ENCODE data around the gene ZKSCAN2.

ZKSCAN2 gene

GRCh38 chr16:25291580-25291979 is 33.9 kb upstream of the ZKSCAN2 start:
- Histone ChIP-seq H3K4me3 (ENCODE audit: low read depth, low read length) (no peak overlapping the region), H3K27ac (ENCODE audit: extremely low read depth, low read depth, low read length) (no peak overlapping the region), H3K4me1 (ENCODE audit: control insufficient read depth, insufficient read depth, low read length) (no peaks in the 10 kb centered on the region), H3K9me3 (ENCODE audit: control insufficient read depth, insufficient read depth, low read depth, low read length) (no peaks in the 10 kb centered on the region), H3K36me3 (ENCODE audit: control insufficient read depth in 2 of 2, insufficient read depth in 1 of 2, low read length in 2 of 2) (no peaks in the 10 kb centered on the region)
- TF ChIP-seq ZXDB (tag by site-specific recombination; IDR thresholded peaks at IDR 0.05) (no peak), ZSCAN5A (tag by site-specific recombination; IDR thresholded peaks at IDR 0.05) (no peak), ZNF571 (tag by site-specific recombination; IDR thresholded peaks at IDR 0.05) (no peak), ZNF311 (tag by site-specific recombination; IDR thresholded peaks at IDR 0.05; ENCODE audit: borderline replicate concordance) (no peak)
- TF ChIP-seq, protein P1, sequence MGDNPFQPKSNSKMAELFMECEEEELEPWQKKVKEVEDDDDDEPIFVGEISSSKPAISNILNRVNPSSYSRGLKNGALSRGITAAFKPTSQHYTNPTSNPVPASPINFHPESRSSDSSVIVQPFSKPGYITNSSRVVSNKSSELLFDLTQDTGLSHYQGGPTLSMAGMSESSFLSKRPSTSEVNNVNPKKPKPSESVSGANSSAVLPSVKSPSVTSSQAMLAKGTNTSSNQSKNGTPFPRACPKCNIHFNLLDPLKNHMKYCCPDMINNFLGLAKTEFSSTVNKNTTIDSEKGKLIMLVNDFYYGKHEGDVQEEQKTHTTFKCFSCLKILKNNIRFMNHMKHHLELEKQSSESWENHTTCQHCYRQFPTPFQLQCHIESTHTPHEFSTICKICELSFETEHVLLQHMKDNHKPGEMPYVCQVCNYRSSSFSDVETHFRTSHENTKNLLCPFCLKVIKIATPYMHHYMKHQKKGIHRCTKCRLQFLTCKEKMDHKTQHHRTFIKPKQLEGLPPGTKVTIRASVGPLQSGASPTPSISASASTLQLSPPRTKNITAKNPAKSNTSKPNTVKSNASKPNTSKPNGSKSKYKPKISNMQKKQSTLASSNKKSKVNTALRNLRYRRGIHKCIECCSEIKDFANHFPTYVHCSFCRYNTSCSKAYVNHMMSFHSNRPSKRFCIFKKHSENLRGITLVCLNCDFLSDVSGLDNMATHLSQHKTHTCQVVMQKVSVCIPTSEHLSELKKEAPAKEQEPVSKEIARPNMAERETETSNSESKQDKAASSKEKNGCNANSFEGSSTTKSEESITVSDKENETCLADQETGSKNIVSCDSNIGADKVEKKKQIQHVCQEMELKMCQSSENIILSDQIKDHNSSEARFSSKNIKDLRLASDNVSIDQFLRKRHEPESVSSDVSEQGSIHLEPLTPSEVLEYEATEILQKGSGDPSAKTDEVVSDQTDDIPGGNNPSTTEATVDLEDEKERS (tag by site-specific recombination; IDR thresholded peaks at IDR 0.05), result no peak
- ChIA-PET POLR2A (no interaction called here), CTCF (no interaction called here)

DNA sequence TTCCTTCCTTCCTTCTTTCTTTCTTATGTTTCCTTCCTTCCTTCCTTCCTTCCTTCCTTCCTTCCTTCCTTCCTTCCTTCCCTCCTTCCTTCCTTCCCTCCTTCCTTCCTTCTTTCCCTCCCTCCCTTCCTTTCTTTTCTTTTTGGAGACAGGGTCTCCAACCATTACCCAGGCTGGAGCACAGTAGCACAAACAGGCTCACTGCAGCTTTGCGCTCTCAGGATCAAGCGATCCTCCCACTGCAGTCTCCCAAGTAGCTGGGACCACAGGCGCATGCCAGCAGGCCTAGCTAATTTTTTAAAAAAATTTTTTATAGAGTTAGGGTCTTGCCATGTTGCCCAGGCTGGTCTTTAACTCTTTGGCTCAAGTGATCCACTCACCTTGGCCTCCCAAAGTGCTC is 31.8 kb upstream of the ZKSCAN2 start:
- POLR2A ChIA-PET, result no interaction called here
- CTCF ChIA-PET, result interaction anchor here (0.7 kb wide), 1 partner anchor 163 kb away, joined by 3 read pairs; no protein-coding TSS in a partner anchor
- H3K9me3 ChIP-seq (ENCODE audit: control insufficient read depth, insufficient read depth, low read depth, low read length), result no peaks in the 10 kb centered on the region
- no peaks in the 10 kb centered on the region for H3K4me1 ChIP-seq (ENCODE audit: control insufficient read depth, insufficient read depth, low read length)
- no peak overlapping the region for H3K4me3 ChIP-seq (ENCODE audit: low read depth, low read length)
- TF ChIP-seq ZNF558 (tag by site-specific recombination; IDR thresholded peaks at IDR 0.05) (no peak), ZNF701 (tag by site-specific recombination; IDR thresholded peaks at IDR 0.05) (no peak), TCF7L2 (IDR thresholded peaks at IDR 0.05; ENCODE audit: borderline replicate concordance, low read depth, low read length) (no peak), ZNF157 (tag by site-specific recombination; IDR thresholded peaks at IDR 0.05) (no peak), ZNF561 (tag by site-specific recombination; IDR thresholded peaks at IDR 0.05; ENCODE audit: borderline replicate concordance) (no peak), ZNF501 (tag by site-specific recombination; IDR thresholded peaks at IDR 0.05) (no peak), ZNF366 (tag by site-specific recombination; conservative IDR thresholded peaks at IDR 0.05) (peak; percentile 50), ZNF623 (tag by site-specific recombination; IDR thresholded peaks at IDR 0.05) (no peak)
- TF ChIP-seq, protein P2, sequence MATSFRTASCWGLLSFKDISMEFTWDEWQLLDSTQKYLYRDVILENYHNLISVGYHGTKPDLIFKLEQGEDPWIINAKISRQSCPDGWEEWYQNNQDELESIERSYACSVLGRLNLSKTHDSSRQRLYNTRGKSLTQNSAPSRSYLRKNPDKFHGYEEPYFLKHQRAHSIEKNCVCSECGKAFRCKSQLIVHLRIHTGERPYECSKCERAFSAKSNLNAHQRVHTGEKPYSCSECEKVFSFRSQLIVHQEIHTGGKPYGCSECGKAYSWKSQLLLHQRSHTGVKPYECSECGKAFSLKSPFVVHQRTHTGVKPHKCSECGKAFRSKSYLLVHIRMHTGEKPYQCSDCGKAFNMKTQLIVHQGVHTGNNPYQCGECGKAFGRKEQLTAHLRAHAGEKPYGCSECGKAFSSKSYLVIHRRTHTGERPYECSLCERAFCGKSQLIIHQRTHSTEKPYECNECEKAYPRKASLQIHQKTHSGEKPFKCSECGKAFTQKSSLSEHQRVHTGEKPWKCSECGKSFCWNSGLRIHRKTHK (tag by site-specific recombination; IDR thresholded peaks at IDR 0.05), result no peak
- H3K36me3 ChIP-seq (ENCODE audit: control insufficient read depth in 2 of 2, insufficient read depth in 1 of 2, low read length in 2 of 2), result no peaks in the 10 kb centered on the region
- no peak overlapping the region for H3K27ac ChIP-seq (ENCODE audit: extremely low read depth, low read depth, low read length)

GRCh38 chr16:25279491-25279890 is 21.8 kb upstream of the ZKSCAN2 start:
- no peaks in the 10 kb centered on the region for H3K4me1 ChIP-seq (ENCODE audit: control insufficient read depth, insufficient read depth, low read length)
- H3K27ac ChIP-seq (ENCODE audit: extremely low read depth, low read depth, low read length), result no peak overlapping the region
- H3K9me3 ChIP-seq (ENCODE audit: control insufficient read depth, insufficient read depth, low read depth, low read length), result no peaks in the 10 kb centered on the region
- POLR2A ChIA-PET, result no interaction called here
- no peaks in the 10 kb centered on the region for H3K36me3 ChIP-seq (ENCODE audit: control insufficient read depth in 2 of 2, insufficient read depth in 1 of 2, low read length in 2 of 2)
- H3K4me3 ChIP-seq (ENCODE audit: low read depth, low read length), result no peak overlapping the region
- CTCF ChIA-PET, result no interaction called here
- TF ChIP-seq ZNF214 (tag by site-specific recombination; IDR thresholded peaks at IDR 0.05; ENCODE audit: borderline replicate concordance), result no peak
- no peak for TF ChIP-seq ZNF549 (tag by site-specific recombination; IDR thresholded peaks at IDR 0.05)
- TF ChIP-seq SETDB1 (IDR thresholded peaks at IDR 0.05; ENCODE audit: insufficient read length, low read length), result no peak
- TF ChIP-seq, protein P3, sequence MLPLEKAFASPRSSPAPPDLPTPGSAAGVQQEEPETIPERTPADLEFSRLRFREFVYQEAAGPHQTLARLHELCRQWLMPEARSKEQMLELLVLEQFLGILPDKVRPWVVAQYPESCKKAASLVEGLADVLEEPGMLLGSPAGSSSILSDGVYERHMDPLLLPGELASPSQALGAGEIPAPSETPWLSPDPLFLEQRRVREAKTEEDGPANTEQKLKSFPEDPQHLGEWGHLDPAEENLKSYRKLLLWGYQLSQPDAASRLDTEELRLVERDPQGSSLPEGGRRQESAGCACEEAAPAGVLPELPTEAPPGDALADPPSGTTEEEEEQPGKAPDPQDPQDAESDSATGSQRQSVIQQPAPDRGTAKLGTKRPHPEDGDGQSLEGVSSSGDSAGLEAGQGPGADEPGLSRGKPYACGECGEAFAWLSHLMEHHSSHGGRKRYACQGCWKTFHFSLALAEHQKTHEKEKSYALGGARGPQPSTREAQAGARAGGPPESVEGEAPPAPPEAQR (tag by site-specific recombination; IDR thresholded peaks at IDR 0.05), result no peak
- no peak for TF ChIP-seq ZXDB (tag by site-specific recombination; IDR thresholded peaks at IDR 0.05)
- TF ChIP-seq ZNF174 (tag by site-specific recombination; IDR thresholded peaks at IDR 0.05), result no peak
- no peak for TF ChIP-seq TSHZ1 (tag by site-specific recombination; IDR thresholded peaks at IDR 0.05; ENCODE audit: borderline replicate concordance)
- TF ChIP-seq ZNF324 (tag by site-specific recombination; IDR thresholded peaks at IDR 0.05), result no peak
- TF ChIP-seq ZFP3 (tag by site-specific recombination; IDR thresholded peaks at IDR 0.05; ENCODE audit: low read depth), result no peak

Measured in HEK293 (cell line).